GM18907 (cell line): ENCODE results near the gene RUNX1.

Experiments used
- ATAC-seq: cut with Tn5 transposase; IDR thresholded peaks from one replicate; pipeline ENCODE4 v1.9.1; 2021; ENCODE audit warnings: mild to moderate bottlenecking, moderate library complexity; ENCODE audit not compliant: unreplicated experiment

Gene RUNX1

GRCh38 chr21:34766862-34767261 is 282.2 kb downstream of the RUNX1 start:
- ATAC-seq: no peak

- ATAC-seq: no peak
Measured at GRCh38 chr21:34765619-34766018, 283.5 kb downstream of the RUNX1 start.

GRCh38 chr21:34764715-34765284 is 284.3 kb downstream of the RUNX1 start:
- no peak for ATAC-seq

DNA sequence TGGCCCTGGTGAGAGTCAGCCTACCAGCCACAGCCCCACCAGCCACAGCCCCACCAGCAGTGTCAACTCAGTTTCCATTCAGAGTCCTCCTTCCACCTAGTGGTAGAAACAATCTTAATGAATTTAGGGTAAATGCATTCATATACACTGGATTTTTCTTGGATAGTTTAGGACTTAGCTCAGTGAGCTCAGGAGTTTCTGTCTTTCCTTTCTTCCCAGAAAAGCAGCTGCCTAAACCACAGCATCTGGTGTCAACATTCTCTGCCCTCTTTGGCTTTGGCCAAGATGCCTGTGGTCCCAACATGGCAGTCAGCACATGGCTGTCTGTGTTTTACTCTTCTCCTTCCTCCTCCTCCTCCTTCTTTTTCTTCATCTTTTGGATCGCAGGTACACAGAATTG is 286.3 kb downstream of the RUNX1 start:
- no peak for ATAC-seq

GRCh38 chr21:34761758-34762330 is 287.3 kb downstream of the RUNX1 start:
- ATAC-seq: no peak

GRCh38 chr21:34754690-34755647 is 294.1 kb downstream of the RUNX1 start:
- ATAC-seq: no peak

DNA sequence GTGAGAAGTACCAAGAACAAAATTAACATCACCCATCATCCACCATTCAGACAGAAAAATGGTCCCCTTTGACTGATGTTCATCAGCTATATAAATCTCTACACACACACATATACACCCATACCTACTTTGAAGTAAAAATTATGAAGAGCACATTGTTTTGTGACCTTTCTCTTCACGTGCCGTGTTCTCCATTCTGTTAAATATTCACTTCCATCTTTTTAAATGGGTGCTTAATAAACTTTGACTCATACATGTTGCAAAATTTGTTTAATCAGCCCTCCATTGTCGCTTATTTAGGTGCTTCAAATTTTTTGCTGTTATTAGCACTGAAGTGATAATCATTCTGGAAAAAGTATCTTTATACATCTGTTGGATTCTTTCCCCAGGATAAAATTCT is 300.2 kb downstream of the RUNX1 start:
- ATAC-seq: no peak

GRCh38 chr21:34745557-34746255 is 303.4 kb downstream of the RUNX1 start:
- ATAC-seq: peak; percentile 86

DNA sequence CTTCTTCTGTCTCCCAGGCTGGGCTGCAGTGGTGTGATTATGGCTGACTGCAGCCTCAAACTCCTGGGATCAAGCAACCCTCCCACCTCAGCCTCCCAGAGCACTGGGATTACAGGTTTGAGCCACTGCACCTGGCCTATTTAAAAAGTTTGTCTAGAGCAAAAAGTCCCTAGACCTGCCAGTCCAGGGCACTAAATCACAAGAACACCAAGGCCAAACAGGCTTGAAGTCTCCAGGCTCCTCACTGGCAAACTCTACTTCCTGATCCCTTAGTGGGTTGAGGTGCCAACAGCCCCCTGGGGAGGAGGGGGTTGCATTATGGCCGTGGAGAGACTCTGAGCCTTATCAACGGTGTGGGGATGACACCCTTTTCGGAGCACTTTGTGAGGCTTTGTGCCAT is 304.3 kb downstream of the RUNX1 start:
- no peak for ATAC-seq

- ATAC-seq: no peak
Measured at GRCh38 chr21:34743831-34744230, 305.3 kb downstream of the RUNX1 start.

GRCh38 chr21:34743285-34743684 is 305.8 kb downstream of the RUNX1 start:
- ATAC-seq: no peak

- ATAC-seq: no peak
Measured at GRCh38 chr21:34740198-34740597, 308.9 kb downstream of the RUNX1 start.
